Activated naive CD4-positive, alpha-beta T cell treated with anti-CD3 and anti-CD28 coated beads, Interleukin-2, amount 50 U/mL, for 24 hours (primary cell): ENCODE results near the gene EFTUD2.
"Not testable (repeated sequence)": the region's sequence is repeated elsewhere in the genome, so short reads cannot be mapped to it uniquely, and the experiment has no call there.

ENCODE experiments used
- H3K27ac Mint-ChIP-seq: one replicate; pipeline ENCODE4 v1.8.0; 2021; ENCODE audit warnings: mild to moderate bottlenecking, mixed read lengths
- H3K27me3 Mint-ChIP-seq: one replicate; pipeline ENCODE4 v1.8.0; 2021; ENCODE audit warnings: mixed read lengths
- H3K36me3 Mint-ChIP-seq: one replicate; pipeline ENCODE4 v1.8.0; 2021; ENCODE audit warnings: mixed read lengths
- H3K4me1 Mint-ChIP-seq: one replicate; pipeline ENCODE4 v1.8.0; 2021; ENCODE audit warnings: mixed read lengths
- H3K4me3 Mint-ChIP-seq: one replicate; pipeline ENCODE4 v1.8.0; 2021; ENCODE audit warnings: mild to moderate bottlenecking, mixed read lengths
- H3K9me3 Mint-ChIP-seq: one replicate; pipeline ENCODE4 v1.8.0; 2021; ENCODE audit warnings: mixed read lengths

Gene EFTUD2

DNA sequence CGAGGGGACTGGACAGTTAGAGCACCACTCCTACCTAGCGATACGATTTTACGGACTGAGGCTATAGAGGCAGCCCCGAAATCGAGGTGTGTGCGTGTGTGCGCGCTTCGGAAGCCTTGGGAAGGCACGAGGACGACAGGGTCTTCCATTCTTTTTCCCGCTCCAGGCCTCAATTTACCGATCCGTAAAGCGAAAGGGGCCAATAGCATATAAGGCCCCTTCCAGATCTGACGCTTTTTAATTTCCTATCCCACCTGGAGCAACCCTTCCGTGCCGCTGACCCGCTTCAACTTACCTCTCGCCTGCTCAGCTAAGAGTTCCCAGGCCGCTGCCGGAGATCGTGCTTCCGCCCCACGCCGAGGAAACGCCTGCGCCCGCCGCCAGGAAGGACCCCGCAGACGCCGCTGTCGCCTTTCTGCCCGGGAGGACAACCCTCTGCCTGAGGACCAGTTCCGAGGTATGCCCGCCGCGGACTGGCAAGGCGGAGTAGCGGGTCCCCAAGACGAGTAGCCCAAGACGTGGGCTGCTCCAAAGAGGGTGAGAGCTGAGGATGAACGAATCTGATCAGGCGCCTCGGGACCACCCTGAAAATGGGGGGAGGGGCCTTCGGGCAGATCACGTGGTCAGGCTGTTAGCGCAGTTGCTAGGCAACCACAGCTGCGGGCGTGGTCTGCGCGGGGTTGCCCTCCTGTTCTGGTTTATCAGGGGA, at the start of gene EFTUD2:
TSS of gene EFTUD2 (minus strand) at position 372 of the 709 bp plus-strand sequence. CDS start 4,924 bp downstream, outside the sequence.
- H3K27ac Mint-ChIP-seq: peak within 1 kb of the TSS; percentile 100
- peaks cover 31% of the 10 kb centered on the region for H3K4me1 Mint-ChIP-seq
- H3K9me3 Mint-ChIP-seq: no peaks in the 10 kb centered on the region
- H3K27me3 Mint-ChIP-seq: no peaks in the 10 kb centered on the region
- peak within 1 kb of the TSS; percentile 96 for H3K4me3 Mint-ChIP-seq
- H3K36me3 Mint-ChIP-seq: peaks cover 7% of the 10 kb centered on the region

DNA sequence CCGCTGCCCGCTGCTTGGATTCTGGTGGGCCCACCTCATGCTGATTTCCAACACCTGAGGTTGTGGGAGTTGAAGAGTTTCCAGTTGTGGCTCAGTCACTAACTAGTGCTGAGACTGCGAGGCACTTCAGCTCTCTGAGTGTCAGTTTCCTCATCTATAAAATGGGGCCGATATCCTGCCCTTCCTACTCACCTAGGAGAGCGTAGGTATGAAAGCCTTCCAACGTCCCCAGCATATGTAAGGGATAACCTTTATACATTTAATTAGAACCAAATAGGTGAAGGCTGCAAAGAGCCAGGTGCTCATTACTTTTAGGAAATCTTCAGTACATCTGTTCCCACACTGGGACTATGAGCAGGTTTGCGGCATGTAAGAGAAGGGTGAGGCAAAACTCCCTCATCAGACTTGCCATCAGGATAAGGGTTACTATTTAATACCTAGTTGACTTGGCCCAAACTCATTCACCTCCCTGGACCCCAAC, 49.1 kb upstream of the EFTUD2 start:
- no peaks in the 10 kb centered on the region for H3K36me3 Mint-ChIP-seq
- no peak overlapping the region for H3K27ac Mint-ChIP-seq

DNA sequence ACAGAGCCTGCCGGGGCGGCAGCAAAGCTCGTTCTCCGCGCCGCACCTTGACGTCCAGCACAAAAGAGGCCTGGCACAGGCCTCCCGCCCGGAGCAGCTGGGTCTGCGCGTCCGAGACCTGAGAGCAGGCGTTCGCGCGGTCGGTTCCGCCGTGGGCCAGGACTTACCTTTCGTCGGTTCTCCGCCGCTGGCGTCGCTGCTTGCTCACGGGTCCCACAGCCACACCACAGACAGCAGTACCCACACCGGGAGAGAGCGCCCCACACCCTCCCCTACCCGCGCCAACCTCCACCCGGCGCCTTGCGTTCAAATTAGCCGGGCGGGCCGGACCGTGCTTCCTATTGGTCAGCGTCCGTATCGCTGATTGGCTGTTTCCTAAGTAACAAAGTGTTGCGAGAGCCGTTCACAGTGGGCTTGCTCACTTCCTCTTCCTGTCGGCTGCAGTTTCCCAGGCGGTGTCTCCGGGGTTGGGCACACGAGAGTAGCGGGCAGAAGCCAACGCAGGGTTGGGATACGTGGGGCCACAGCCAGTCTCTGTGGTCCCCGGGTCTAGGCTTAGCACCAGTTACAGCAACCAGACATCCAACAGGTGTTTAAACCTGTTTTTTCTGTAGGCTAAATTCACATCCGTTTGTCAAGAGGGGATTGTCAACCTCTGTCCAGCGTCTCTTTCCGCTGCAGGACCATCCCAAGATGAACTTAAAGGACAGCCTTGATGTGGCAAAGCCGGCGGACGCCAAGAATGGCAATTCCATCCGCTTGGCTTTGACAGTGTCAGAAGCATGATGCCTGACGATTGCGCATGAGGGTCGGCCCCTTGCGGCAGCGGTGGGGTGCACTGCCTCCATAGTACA, 48.4 kb upstream of the EFTUD2 start, which contains the start of gene KIF18B:
TSS of gene KIF18B (minus strand) at position 313 of the 854 bp plus-strand sequence. CDS start 11,429 bp downstream, outside the sequence.
- H3K27me3 Mint-ChIP-seq: no peaks in the 10 kb centered on the region
- no peaks in the 10 kb centered on the region for H3K36me3 Mint-ChIP-seq
- no peaks in the 10 kb centered on the region for H3K9me3 Mint-ChIP-seq
- peak within 1 kb of the TSS; percentile 87 for H3K4me3 Mint-ChIP-seq
- H3K27ac Mint-ChIP-seq: peak within 1 kb of the TSS; percentile 82
- H3K4me1 Mint-ChIP-seq: peaks cover 9% of the 10 kb centered on the region

More for the DNA sequence above, 49.1 kb upstream of the EFTUD2 start:
- Mint-ChIP-seq H3K4me3 (peak overlapping the region; percentile 87), H3K4me1 (peaks cover 9% of the 10 kb centered on the region), H3K9me3 (no peaks in the 10 kb centered on the region), H3K27me3 (no peaks in the 10 kb centered on the region)

DNA sequence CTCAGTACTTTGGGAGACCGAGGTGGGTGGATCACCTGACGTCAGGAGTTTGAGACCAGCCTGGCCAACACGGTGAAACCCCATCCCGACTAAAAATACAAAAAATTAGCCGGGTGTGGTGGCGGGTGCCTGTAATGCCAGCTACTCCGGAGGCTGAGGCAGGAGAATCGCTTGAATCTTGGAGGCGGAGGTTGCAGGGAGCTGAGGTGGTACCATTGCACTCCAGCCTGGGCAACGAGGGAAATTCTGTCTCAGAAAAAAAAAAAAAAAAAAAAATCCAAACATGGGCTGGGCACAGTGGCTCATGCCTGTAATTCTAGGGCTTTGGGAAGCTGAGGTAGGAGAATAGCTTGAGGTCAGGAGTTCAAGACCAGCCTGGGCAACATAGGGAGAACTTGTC, 46.4 kb upstream of the EFTUD2 start:
- H3K27ac Mint-ChIP-seq, H3K4me3 Mint-ChIP-seq, H3K9me3 Mint-ChIP-seq, H3K27me3 Mint-ChIP-seq, H3K4me1 Mint-ChIP-seq, H3K36me3 Mint-ChIP-seq: not testable (repeated sequence)

DNA sequence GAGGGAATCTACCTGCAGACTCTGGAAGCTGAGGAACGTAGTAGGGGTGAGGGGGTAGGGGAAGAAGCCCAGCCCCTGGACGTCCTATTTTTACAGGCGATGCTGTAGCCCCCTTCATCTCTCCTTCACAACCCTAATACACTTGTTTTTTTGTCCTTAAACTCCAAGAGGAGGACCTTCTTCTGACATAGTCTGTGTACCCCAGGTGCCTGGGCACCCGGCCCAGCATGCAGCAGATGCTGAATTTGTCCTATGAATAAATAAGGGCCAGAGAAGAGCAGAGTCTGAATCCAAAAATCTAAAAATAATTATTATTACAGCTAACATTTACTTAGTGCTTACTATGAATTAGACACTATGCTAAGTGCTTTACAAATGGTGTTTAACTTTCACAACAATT, 43.2 kb upstream of the EFTUD2 start:
- no peaks in the 10 kb centered on the region for H3K27me3 Mint-ChIP-seq
- peaks cover 1% of the 10 kb centered on the region for H3K36me3 Mint-ChIP-seq
- H3K4me1 Mint-ChIP-seq: no peaks in the 10 kb centered on the region
- H3K9me3 Mint-ChIP-seq: no peaks in the 10 kb centered on the region
- H3K27ac Mint-ChIP-seq: no peak overlapping the region
- no peak overlapping the region for H3K4me3 Mint-ChIP-seq

DNA sequence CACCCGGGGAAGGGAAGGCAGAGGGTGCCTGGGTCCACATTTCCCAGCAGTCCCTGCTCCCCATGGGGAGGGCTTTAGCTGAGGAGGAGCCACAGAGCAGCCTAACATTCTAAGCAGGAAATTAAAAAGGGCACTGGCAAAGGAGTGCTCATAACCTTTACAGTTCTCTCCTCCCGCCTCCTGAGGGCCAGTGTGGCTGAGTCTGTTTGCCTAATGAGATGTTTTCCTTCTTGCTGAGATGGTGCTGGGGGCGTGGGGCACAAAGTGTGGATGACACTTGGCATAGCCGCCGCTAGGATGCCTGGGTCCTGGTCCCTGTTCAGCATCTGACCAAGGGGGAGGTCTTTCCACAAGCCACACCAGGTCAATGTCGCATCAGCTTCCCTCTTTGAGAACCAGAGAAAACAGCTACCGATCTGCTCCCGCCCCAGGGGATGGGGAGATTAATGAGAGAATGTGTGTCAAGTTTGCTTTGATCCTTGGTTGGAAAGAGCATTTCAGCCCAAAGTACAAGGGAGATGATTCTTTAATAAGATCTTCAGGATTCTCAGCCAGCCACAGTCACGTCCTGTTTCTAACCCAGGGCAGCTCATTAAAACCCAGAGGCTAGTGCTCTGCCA, 42.6 kb upstream of the EFTUD2 start:
- Mint-ChIP-seq H3K36me3 (peaks cover 1% of the 10 kb centered on the region), H3K4me3 (no peak overlapping the region), H3K9me3 (no peaks in the 10 kb centered on the region), H3K27ac (no peak overlapping the region), H3K4me1 (no peaks in the 10 kb centered on the region), H3K27me3 (no peaks in the 10 kb centered on the region)

DNA sequence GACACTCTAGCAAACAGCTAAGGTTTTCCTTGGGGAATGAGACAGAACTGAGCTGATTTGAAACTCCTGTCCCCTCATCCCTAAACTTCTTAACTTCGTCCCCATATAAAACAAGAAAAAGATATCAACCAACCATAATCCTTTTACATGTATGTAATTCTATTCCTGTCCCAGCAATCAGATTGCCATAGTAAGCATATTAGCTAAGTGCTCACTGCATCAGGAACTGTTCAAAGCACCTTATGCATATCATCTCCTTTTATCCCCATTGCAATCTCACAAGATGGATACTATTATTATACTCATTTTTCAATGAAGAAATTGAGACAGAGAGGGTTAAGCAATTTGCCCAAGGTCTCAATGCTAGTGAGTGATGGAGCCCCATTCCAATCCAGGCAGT, 41.5 kb upstream of the EFTUD2 start:
- H3K4me1 Mint-ChIP-seq: no peaks in the 10 kb centered on the region
- no peak overlapping the region for H3K27ac Mint-ChIP-seq
- H3K36me3 Mint-ChIP-seq: peaks cover 1% of the 10 kb centered on the region
- H3K27me3 Mint-ChIP-seq: no peaks in the 10 kb centered on the region
- no peak overlapping the region for H3K4me3 Mint-ChIP-seq
- H3K9me3 Mint-ChIP-seq: no peaks in the 10 kb centered on the region

DNA sequence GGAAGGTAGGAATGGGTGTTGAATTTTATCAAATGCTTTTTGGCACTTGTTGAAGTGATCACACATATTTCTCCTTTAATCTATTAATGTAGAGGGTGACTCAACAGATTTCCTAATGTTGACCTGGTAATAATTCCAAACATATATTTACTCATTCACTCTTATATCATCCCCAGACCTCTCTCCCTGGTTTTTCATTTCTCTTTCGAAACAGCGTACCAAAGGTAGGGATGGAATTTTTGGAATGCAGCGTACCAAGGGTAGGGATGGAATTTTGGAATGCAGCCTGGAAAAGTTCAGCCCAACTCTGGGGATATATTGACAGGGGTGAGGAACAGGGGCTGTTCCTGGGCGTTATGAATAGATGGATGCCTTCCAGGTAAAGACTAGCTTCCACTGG, 41.1 kb upstream of the EFTUD2 start:
- Mint-ChIP-seq H3K4me1 (no peaks in the 10 kb centered on the region), H3K9me3 (no peaks in the 10 kb centered on the region), H3K36me3 (peaks cover 1% of the 10 kb centered on the region), H3K27me3 (no peaks in the 10 kb centered on the region), H3K4me3 (no peak overlapping the region), H3K27ac (no peak overlapping the region)

DNA sequence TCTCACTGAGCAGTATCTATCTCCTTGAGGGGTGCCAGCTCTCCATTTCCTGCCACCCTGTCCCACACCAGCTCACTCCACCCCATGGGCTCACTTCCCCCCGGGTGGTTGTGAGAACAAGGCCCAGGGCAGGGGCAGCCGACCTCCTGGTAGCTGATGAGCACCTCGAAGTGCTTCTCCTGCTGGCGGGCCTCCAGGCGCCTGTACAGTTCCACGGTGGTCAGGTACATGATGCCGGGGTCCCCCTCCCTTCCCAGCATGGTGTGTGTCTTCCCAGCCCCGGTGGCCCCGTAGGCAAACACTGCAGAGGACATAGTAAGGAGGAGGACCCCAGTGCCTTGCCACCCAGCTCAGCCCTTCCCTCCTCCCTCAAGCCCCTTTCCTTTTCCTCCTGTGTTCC, 35.9 kb upstream of the EFTUD2 start:
- peaks cover 1% of the 10 kb centered on the region for H3K36me3 Mint-ChIP-seq
- H3K27ac Mint-ChIP-seq: no peak overlapping the region
- H3K4me3 Mint-ChIP-seq: no peak overlapping the region
- no peaks in the 10 kb centered on the region for H3K4me1 Mint-ChIP-seq
- no peaks in the 10 kb centered on the region for H3K27me3 Mint-ChIP-seq
- no peaks in the 10 kb centered on the region for H3K9me3 Mint-ChIP-seq

DNA sequence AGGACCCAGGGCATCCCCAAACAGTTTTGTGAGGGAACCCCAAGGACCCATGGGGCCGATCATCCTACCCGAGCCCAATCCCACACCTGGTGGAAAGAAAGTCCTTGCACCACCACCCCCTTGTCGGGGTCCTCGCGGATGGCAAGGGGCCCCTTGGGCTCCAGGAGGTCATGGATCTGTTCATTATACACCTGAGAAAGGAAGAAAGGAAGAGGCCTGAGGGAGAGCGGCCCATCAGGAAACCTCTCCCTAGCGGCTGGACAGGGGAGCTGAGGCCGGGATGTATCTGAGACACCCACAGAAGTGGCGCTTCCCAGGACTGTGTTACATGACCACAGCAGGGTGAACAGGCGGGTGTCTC, 35.5 kb upstream of the EFTUD2 start:
- Mint-ChIP-seq H3K27ac (no peak overlapping the region), H3K9me3 (no peaks in the 10 kb centered on the region), H3K4me1 (no peaks in the 10 kb centered on the region), H3K27me3 (no peaks in the 10 kb centered on the region), H3K4me3 (no peak overlapping the region), H3K36me3 (peaks cover 1% of the 10 kb centered on the region)

DNA sequence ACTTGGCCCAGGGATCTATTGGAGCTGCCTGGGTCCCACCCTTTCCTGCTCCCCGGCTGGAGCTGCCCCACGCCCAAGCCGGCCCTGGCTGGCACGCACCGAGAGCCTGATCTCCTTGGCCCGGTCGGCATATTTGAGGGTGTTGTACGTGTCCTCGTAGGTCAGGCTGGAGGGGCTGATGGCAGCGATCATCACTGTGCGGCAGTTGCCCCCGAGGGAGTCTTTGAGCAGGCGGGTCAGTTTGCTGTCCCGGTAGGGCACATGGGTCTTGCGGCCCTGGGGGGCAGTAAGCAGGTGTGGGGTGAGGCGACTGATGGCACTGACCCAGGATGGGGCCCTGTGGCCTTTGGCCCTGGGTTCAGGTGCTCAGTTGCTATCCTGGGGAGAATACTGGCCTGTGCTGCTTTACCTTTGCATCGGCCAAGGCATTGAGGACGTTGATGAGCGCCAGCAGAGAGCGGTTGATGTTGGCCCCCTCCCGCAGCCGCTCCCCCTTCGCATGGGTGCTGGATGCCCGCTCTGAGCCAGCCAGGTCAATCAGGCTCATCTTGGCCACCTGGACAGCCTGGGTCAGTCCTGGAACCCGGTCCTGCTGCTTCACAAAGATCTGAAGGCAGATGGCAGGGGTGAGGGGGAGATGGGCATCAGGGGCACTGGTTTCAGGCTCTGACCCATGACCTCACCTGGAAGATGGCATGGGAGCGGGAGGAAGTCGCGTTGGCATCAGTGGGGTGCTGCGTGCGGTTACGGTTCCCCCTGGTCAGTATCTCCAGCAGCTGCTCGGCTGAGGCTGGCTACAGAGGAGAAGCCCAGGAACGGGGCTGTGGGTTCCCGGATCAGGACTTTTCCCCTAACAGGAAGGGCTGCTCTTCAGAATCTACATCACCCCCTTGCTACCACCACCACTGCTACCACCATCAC, 34.8 kb upstream of the EFTUD2 start:
- no peak overlapping the region for H3K27ac Mint-ChIP-seq
- H3K36me3 Mint-ChIP-seq: no peaks in the 10 kb centered on the region
- no peak overlapping the region for H3K4me3 Mint-ChIP-seq
- no peaks in the 10 kb centered on the region for H3K9me3 Mint-ChIP-seq
- no peaks in the 10 kb centered on the region for H3K4me1 Mint-ChIP-seq
- H3K27me3 Mint-ChIP-seq: no peaks in the 10 kb centered on the region

DNA sequence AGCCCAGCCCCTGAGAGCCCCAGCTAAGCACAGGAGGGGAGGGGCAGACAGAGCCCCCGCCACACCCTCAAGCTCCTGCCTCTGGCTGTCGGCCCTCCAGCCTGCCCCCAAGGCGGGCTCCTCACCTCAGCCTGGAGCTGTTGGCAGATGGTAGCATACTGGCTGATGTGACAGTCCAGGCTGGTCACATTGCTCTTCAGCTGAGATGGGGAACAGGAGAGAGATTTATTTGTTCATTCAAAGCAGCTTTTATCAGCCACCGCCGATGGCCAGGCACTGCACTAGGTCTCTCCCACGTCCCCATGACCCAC, 33.5 kb upstream of the EFTUD2 start:
- H3K36me3 Mint-ChIP-seq: no peaks in the 10 kb centered on the region
- no peaks in the 10 kb centered on the region for H3K27me3 Mint-ChIP-seq
- H3K27ac Mint-ChIP-seq: no peak overlapping the region
- no peaks in the 10 kb centered on the region for H3K9me3 Mint-ChIP-seq
- no peak overlapping the region for H3K4me3 Mint-ChIP-seq
- no peaks in the 10 kb centered on the region for H3K4me1 Mint-ChIP-seq

DNA sequence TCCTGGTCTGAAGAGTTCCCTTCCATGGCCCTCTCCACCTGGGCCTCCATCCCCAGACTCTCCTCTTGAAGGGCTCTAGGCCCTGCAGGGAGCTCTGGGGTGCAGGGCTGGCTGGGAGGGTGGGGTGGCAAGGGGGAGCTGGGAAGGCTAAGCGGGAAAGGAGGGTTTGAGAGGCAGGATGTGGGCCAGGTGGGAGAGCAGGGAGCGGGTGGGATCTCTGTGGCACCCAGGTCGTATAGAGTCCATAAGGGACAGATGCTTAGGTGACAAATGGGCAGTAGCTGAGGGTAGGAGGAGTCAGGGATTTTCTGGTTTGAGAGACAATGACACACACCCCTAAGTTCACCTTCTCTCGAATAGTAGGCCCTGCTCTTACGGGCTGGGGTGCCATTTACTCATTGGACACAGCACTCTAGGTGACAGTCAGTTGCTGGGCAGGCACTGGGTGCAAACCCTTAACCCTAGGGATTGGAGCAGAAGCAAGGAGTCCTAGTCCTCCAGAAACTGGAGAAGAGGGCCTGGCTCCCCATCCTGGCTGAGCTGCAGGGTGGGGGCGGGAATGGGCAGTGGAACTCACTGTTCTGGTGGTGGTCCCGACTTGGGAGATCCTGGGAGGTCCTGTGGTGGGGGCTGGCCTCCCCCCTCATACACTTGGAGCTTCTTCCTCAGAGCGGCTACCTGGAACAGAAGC, 33.0 kb upstream of the EFTUD2 start:
- Mint-ChIP-seq H3K4me3 (no peak overlapping the region), H3K27me3 (no peaks in the 10 kb centered on the region), H3K9me3 (no peaks in the 10 kb centered on the region), H3K36me3 (no peaks in the 10 kb centered on the region), H3K27ac (no peak overlapping the region), H3K4me1 (no peaks in the 10 kb centered on the region)

DNA sequence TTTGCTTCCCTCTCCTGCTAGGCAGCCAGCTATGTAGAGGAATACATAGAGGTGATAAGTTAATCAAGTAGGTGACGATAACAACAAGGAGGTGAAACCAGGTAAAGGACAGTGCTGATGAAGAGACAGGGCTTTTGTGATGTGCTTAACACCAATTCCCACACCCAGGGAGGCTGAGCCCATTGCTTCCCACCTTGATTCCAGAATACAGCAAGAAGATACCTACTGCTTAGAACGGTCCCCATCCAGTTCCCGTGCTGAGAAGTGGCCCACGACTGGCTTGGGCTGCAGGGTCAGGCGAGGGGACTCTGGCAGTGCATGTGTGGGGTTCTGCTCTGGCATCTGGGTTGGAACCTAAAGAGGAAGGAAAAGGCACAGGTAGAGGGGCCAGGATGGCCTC, 32.1 kb upstream of the EFTUD2 start:
- Mint-ChIP-seq H3K36me3 (no peaks in the 10 kb centered on the region), H3K4me1 (no peaks in the 10 kb centered on the region), H3K27me3 (no peaks in the 10 kb centered on the region), H3K9me3 (no peaks in the 10 kb centered on the region), H3K27ac (no peak overlapping the region), H3K4me3 (no peak overlapping the region)

DNA sequence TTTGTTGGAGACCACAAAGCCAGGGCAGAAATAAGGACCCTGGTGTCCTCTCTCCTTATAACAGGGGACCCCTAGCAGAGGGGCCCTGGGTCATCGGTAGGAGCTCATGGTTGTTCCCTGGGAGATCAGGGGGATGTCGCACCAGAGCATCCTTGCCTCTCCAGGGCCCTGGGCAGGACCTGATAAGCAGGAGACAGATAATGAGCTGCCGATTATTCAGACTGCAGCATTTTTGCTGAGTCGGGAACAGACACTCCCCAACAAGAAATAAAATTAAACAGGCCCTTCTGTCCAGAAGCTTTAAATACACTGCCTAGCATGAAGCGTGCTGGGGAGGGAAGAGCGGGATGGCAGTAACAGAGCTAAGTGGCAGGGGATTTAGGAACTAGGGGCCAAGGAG, 31.4 kb upstream of the EFTUD2 start:
- Mint-ChIP-seq H3K9me3 (no peaks in the 10 kb centered on the region), H3K27ac (no peak overlapping the region), H3K27me3 (no peaks in the 10 kb centered on the region), H3K4me3 (no peak overlapping the region), H3K4me1 (no peaks in the 10 kb centered on the region), H3K36me3 (no peaks in the 10 kb centered on the region)
